H9 (cell line): ENCODE results near the gene DNAJB11. TPM values are rescaled to one million over a fixed set of nuclear protein-coding genes. Genes with fewer than 3 reads are reported as not detected.

Experiments
- DNase-seq: peaks from one replicate; pipeline ENCODE4 v3.0.0-alpha.2; 2017
- H2AFZ ChIP-seq: one replicate; pipeline ENCODE4 v1.6.1; 2013; ENCODE audit warnings: mild to moderate bottlenecking, low read length, control low read depth, moderate library complexity
- H2AK5ac ChIP-seq: 2 replicates; pipeline ENCODE4 v1.6.1; 2013; ENCODE audit warnings: low read length, control low read depth, mixed read lengths; ENCODE audit not compliant: insufficient read length
- H2BK120ac ChIP-seq: one replicate; pipeline ENCODE4 v1.6.1; 2013; ENCODE audit warnings: low read depth, mild to moderate bottlenecking, low read length, control low read depth, inconsistent platforms; ENCODE audit not compliant: poor library complexity, severe bottlenecking
- H2BK12ac ChIP-seq: 2 replicates; pipeline ENCODE4 v1.6.1; 2013; ENCODE audit warnings: low read length, control low read depth, mixed read lengths, low read depth; ENCODE audit not compliant: insufficient read length
- H2BK15ac ChIP-seq: 2 replicates; pipeline ENCODE4 v1.6.1; 2013; ENCODE audit warnings: low read depth, low read length, control low read depth
- H2BK20ac ChIP-seq: one replicate; pipeline ENCODE4 v1.6.1; 2013; ENCODE audit warnings: low read depth, mild to moderate bottlenecking, low read length, control low read depth, inconsistent platforms; ENCODE audit not compliant: poor library complexity, severe bottlenecking
- H2BK5ac ChIP-seq: 2 replicates; pipeline ENCODE4 v1.6.1; 2013; ENCODE audit warnings: low read length, control low read depth, mixed read lengths; ENCODE audit not compliant: insufficient read length
- H3K14ac ChIP-seq: 2 replicates; pipeline ENCODE4 v1.6.1; 2013; ENCODE audit warnings: low read length, control low read depth; ENCODE audit not compliant: insufficient read depth
- H3K18ac ChIP-seq: 2 replicates; pipeline ENCODE4 v1.6.1; 2013; ENCODE audit warnings: low read depth, mild to moderate bottlenecking, mixed read lengths, low read length, control low read depth; ENCODE audit not compliant: insufficient read length
- H3K23ac ChIP-seq: 2 replicates; pipeline ENCODE4 v1.6.1; 2013; ENCODE audit warnings: low read length, control low read depth, mixed read lengths, low read depth; ENCODE audit not compliant: insufficient read length
- H3K23me2 ChIP-seq: 2 replicates; pipeline ENCODE4 v1.6.1; 2013; ENCODE audit warnings: low read depth, mild to moderate bottlenecking, mixed read lengths, low read length, control low read depth; ENCODE audit not compliant: insufficient read length, poor library complexity, severe bottlenecking
- H3K27ac ChIP-seq: 2 replicates; pipeline ENCODE4 v1.5.1; 2013; ENCODE audit warnings: low read length, control low read depth, mixed read lengths, low read depth; ENCODE audit not compliant: insufficient read length
- H3K27me3 ChIP-seq: 2 replicates; pipeline ENCODE4 v1.6.1; 2013; ENCODE audit warnings: low read length, control low read depth, inconsistent platforms; ENCODE audit not compliant: insufficient read depth
- H3K4ac ChIP-seq: 2 replicates; pipeline ENCODE4 v1.6.1; 2013; ENCODE audit warnings: low read depth, mild to moderate bottlenecking, control low read depth, inconsistent platforms, low read length, moderate library complexity
- H3K4me1 ChIP-seq: 2 replicates; pipeline ENCODE4 v1.6.1; 2013; ENCODE audit warnings: low read length, control low read depth, inconsistent platforms; ENCODE audit not compliant: insufficient read depth
- H3K4me2 ChIP-seq: 2 replicates; pipeline ENCODE4 v1.6.1; 2013; ENCODE audit warnings: low read length, control low read depth, mixed read lengths; ENCODE audit not compliant: insufficient read length, insufficient read depth
- H3K56ac ChIP-seq: 2 replicates; pipeline ENCODE4 v1.6.1; 2013; ENCODE audit warnings: low read depth, mild to moderate bottlenecking, mixed read lengths, low read length, control low read depth; ENCODE audit not compliant: insufficient read length
- H3K79me1 ChIP-seq: 2 replicates; pipeline ENCODE4 v1.6.1; 2013; ENCODE audit warnings: low read depth, mild to moderate bottlenecking, moderate library complexity, low read length, control low read depth, inconsistent platforms; ENCODE audit not compliant: insufficient read depth, poor library complexity, severe bottlenecking
- H3K79me2 ChIP-seq: 2 replicates; pipeline ENCODE4 v1.6.1; 2013; ENCODE audit warnings: low read length, control low read depth, inconsistent platforms; ENCODE audit not compliant: insufficient read depth
- H3K9ac ChIP-seq: 2 replicates; pipeline ENCODE4 v1.6.1; 2013; ENCODE audit warnings: low read length, control low read depth, mixed read lengths; ENCODE audit not compliant: insufficient read length; ENCODE audit errors: extremely low read depth
- H3K9me3 ChIP-seq: one replicate; pipeline ENCODE4 v1.6.1; 2013; ENCODE audit warnings: low read depth, low read length, inconsistent platforms; ENCODE audit not compliant: control insufficient read depth
- H3T11ph ChIP-seq: one replicate; pipeline ENCODE4 v1.6.1; 2013; ENCODE audit warnings: mild to moderate bottlenecking, low read length, control low read depth, inconsistent platforms
- H4K20me1 ChIP-seq: one replicate; pipeline ENCODE4 v1.6.1; 2013; ENCODE audit not compliant: control insufficient read depth, insufficient read length, insufficient read depth
- H4K5ac ChIP-seq: 2 replicates; pipeline ENCODE4 v1.6.1; 2013; ENCODE audit warnings: low read depth, mild to moderate bottlenecking, mixed read lengths, low read length, control low read depth; ENCODE audit not compliant: insufficient read length
- H4K8ac ChIP-seq: replicated peaks from 2 replicates; pipeline ENCODE4 v1.6.1; 2013; ENCODE audit warnings: low read length, control low read depth, mixed read lengths, low read depth; ENCODE audit not compliant: insufficient read length
- H4K91ac ChIP-seq: 2 replicates; pipeline ENCODE4 v1.6.1; 2013; ENCODE audit warnings: low read depth, mild to moderate bottlenecking, moderate library complexity, mixed read lengths, low read length, control low read depth; ENCODE audit not compliant: insufficient read length
- H3K27ac Mint-ChIP-seq, 3 experiments: 2 replicates in 2 of 3; 3 replicates in 1 of 3; pipeline ENCODE4 v1.8.0; 2020 to 2021; ENCODE audit warnings: mixed read lengths in 3 of 3, mild to moderate bottlenecking in 1 of 3, moderate library complexity in 1 of 3
- H3K27me3 Mint-ChIP-seq: 2 replicates; pipeline ENCODE4 v1.8.0; 2021; ENCODE audit warnings: low read depth, mild to moderate bottlenecking, moderate library complexity, mixed read lengths
- H3K36me3 Mint-ChIP-seq, 3 experiments: 2 replicates in 2 of 3; 3 replicates in 1 of 3; pipeline ENCODE4 v1.8.0; 2020 to 2021; ENCODE audit warnings: low read depth in 3 of 3, mixed read lengths in 3 of 3; ENCODE audit not compliant: insufficient read depth in 1 of 3
- H3K4me1 Mint-ChIP-seq, 2 experiments: 2 replicates each; pipeline ENCODE4 v1.8.0; 2020; ENCODE audit warnings: mixed read lengths in 2 of 2
- H3K4me3 Mint-ChIP-seq, 2 experiments: 2 replicates in 1 of 2; 3 replicates in 1 of 2; pipeline ENCODE4 v1.8.0; 2020 to 2021; ENCODE audit warnings: mild to moderate bottlenecking in 2 of 2, mixed read lengths in 2 of 2, moderate library complexity in 1 of 2
- H3K9me3 Mint-ChIP-seq, 2 experiments: 2 replicates in 1 of 2; 3 replicates in 1 of 2; pipeline ENCODE4 v1.8.0; 2020; ENCODE audit warnings: mild to moderate bottlenecking in 2 of 2, mixed read lengths in 2 of 2, moderate library complexity in 1 of 2
- WGBS: extraction: QIAGEN DNeasy Blood & Tissue Kit; methylation state at CpG from one replicate; pipeline ENCODE4 v1.1.7; 2013; ENCODE audit warnings: missing lambda C conversion rate, low lambda C conversion rate, mixed read lengths; ENCODE audit not compliant: insufficient read length; ENCODE audit errors: extremely low coverage; 5-methylcytosine and 5-hydroxymethylcytosine counted together
- total RNA-seq: library from RNA; stranded (reverse); gene quantifications from 2 replicates; pipeline ENCODE4 v1.2.1, GENCODE V29; 2021
- TF ChIP-seq, protein P1 (sequence below): fragments of 200-600 bp; sonication (generic); conservative IDR thresholded peaks from 3 replicates; pipeline ENCODE4 v1.8.0; 2021; ENCODE audit warnings: antibody characterized with exemption, mild to moderate bottlenecking

DNAJB11 gene
- total RNA-seq, 1 experiment from 2014 or later = 61.2 TPM

DNA sequence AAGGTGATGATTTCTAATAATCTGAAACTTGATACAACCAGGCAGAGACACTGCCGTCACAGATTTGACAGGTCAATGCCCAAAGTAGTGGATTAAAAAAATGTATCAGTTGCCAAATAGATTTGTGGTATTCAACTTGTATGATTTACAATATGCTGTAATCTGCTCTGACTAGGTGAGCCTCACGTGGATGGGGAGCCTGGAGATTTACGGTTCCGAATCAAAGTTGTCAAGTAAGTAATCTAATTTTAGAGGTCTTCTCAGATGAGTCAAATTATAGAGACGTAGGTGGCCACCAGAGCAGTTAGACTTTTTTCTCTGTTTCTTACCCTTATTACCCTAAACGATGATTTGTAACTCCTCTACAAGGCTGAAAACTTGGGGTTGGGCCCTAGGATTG, 12.0 kb downstream of the DNAJB11 start:
- Histone ChIP-seq H2BK20ac (no peak overlapping the region), H2BK5ac (no peak overlapping the region), H2BK15ac (no peak overlapping the region), H3K23ac (no peak overlapping the region), H3K4me1 (no peaks in the 10 kb centered on the region), H3T11ph (no peak overlapping the region), H4K5ac (no peak overlapping the region), H4K20me1 (no peaks in the 10 kb centered on the region), H3K4ac (no peak overlapping the region), H3K9me3 (no peaks in the 10 kb centered on the region), H3K23me2 (no peaks in the 10 kb centered on the region), H4K8ac (no peak overlapping the region), H3K14ac (no peak overlapping the region), H3K4me2 (no peak overlapping the region), H2AFZ (no peak overlapping the region), H3K18ac (no peak overlapping the region), H3K27ac (no peak overlapping the region), H2AK5ac (no peak overlapping the region), H2BK120ac (no peak overlapping the region), H3K27me3 (no peaks in the 10 kb centered on the region), H3K79me2 (no peaks in the 10 kb centered on the region), H3K56ac (no peak overlapping the region), H3K9ac (no peak overlapping the region), H2BK12ac (no peak overlapping the region), H4K91ac (no peak overlapping the region), H3K79me1 (no peaks in the 10 kb centered on the region)
- Mint-ChIP-seq H3K36me3 (peaks cover 40 to 77% (median 75%) of the 10 kb centered on the region in 3 experiments; a peak in 6 of 7 replicates), H3K4me1 (no peaks in the 10 kb centered on the region), H3K9me3 (no peaks in the 10 kb centered on the region), H3K4me3 (no peak overlapping the region), H3K27ac (no peak overlapping the region), H3K27me3 (no peaks in the 10 kb centered on the region)
- TF ChIP-seq, protein P1, sequence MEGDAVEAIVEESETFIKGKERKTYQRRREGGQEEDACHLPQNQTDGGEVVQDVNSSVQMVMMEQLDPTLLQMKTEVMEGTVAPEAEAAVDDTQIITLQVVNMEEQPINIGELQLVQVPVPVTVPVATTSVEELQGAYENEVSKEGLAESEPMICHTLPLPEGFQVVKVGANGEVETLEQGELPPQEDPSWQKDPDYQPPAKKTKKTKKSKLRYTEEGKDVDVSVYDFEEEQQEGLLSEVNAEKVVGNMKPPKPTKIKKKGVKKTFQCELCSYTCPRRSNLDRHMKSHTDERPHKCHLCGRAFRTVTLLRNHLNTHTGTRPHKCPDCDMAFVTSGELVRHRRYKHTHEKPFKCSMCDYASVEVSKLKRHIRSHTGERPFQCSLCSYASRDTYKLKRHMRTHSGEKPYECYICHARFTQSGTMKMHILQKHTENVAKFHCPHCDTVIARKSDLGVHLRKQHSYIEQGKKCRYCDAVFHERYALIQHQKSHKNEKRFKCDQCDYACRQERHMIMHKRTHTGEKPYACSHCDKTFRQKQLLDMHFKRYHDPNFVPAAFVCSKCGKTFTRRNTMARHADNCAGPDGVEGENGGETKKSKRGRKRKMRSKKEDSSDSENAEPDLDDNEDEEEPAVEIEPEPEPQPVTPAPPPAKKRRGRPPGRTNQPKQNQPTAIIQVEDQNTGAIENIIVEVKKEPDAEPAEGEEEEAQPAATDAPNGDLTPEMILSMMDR = no peak
- no CpG with 5 or more reads among the region's 6 CpGs for WGBS
- DNase-seq = no peak
